ENCODE measurements around the gene PHLDB1.
"Not testable (repeated sequence)": the region's sequence is repeated elsewhere in the genome, so short reads cannot be mapped to it uniquely, and the experiment has no call there.

PHLDB1 gene

GRCh38 chr11:118660681-118661424, 53.4 kb downstream of the PHLDB1 start:
- Mint-ChIP-seq H3K9me3 (no peaks in the 10 kb centered on the region), H3K4me1 (ENCODE audit: low read depth) (peaks cover 5% of the 10 kb centered on the region), H3K4me3 (no peak overlapping the region), H3K27me3 (no peaks in the 10 kb centered on the region), H3K27ac (no peak overlapping the region), H3K36me3 (ENCODE audit: low read depth) (no peaks in the 10 kb centered on the region)
- peak; percentile 25 for DNase-seq

- Mint-ChIP-seq H3K27ac (no peak overlapping the region), H3K4me1 (ENCODE audit: low read depth) (peaks cover 11% of the 10 kb centered on the region), H3K27me3 (no peaks in the 10 kb centered on the region), H3K4me3 (no peak overlapping the region), H3K36me3 (ENCODE audit: low read depth) (no peaks in the 10 kb centered on the region), H3K9me3 (no peaks in the 10 kb centered on the region)
- no peak for DNase-seq
Measured at GRCh38 chr11:118661425-118662301, 54.2 kb downstream of the PHLDB1 start.

- no peaks in the 10 kb centered on the region for H3K36me3 Mint-ChIP-seq (ENCODE audit: low read depth)
- peaks cover 11% of the 10 kb centered on the region for H3K4me1 Mint-ChIP-seq (ENCODE audit: low read depth)
- H3K27me3 Mint-ChIP-seq = no peaks in the 10 kb centered on the region
- H3K9me3 Mint-ChIP-seq = no peaks in the 10 kb centered on the region
- no peak for DNase-seq
- no peak overlapping the region for H3K4me3 Mint-ChIP-seq
- no peak overlapping the region for H3K27ac Mint-ChIP-seq
Measured at GRCh38 chr11:118662401-118663271, 55.2 kb downstream of the PHLDB1 start.

DNA sequence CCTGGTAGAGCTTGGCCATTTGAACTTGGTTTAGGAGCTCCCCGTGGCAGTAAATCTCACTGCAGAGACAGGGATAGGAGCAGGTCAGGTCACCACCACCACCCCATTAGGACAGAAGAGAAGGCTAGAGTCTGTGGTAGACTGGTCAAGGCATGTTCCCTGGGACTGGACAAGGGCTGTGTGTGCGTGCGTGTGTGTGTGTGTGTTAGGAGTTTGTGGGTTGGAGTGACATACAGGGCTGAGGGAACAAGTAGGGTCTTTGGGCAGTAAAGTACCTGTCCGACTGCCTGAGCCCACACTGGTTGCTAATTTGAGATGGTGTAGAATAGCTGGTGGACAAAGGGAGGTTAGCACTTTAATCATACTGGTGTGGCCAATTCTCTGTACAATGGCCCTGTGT, 56.0 kb downstream of the PHLDB1 start:
- Mint-ChIP-seq H3K4me1 (ENCODE audit: low read depth) (peaks cover 11% of the 10 kb centered on the region), H3K36me3 (ENCODE audit: low read depth) (no peaks in the 10 kb centered on the region), H3K27ac (no peak overlapping the region), H3K9me3 (no peaks in the 10 kb centered on the region), H3K4me3 (no peak overlapping the region), H3K27me3 (no peaks in the 10 kb centered on the region)
- no peak for DNase-seq

DNA sequence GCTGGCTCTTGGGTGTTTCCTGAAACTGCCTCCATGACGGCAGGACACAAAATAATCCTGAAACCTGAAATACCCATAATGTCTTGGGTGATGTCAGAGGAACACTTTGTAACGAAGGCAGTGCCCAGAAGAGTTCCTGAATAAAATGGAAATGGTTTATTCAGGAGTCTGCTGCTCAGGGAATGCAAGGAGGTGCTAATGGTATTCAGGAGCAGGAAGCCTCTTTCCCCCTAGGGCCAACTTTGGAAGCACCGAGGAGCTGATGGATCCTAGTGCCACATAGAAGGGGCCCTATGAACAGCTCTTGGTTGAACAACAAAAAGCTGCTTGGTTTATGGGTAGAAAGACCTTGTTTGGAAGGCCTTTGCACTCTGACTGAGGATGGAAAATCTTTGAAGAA, 56.5 kb downstream of the PHLDB1 start:
- H3K27me3 Mint-ChIP-seq = no peaks in the 10 kb centered on the region
- H3K36me3 Mint-ChIP-seq (ENCODE audit: low read depth) = no peaks in the 10 kb centered on the region
- peaks cover 11% of the 10 kb centered on the region for H3K4me1 Mint-ChIP-seq (ENCODE audit: low read depth)
- H3K9me3 Mint-ChIP-seq = no peaks in the 10 kb centered on the region
- H3K4me3 Mint-ChIP-seq = no peak overlapping the region
- H3K27ac Mint-ChIP-seq = no peak overlapping the region
- no peak for DNase-seq

GRCh38 chr11:118666371-118666770, 59.0 kb downstream of the PHLDB1 start:
- H3K27me3 Mint-ChIP-seq = no peaks in the 10 kb centered on the region
- H3K9me3 Mint-ChIP-seq = peaks cover 5% of the 10 kb centered on the region
- DNase-seq = no peak
- no peaks in the 10 kb centered on the region for H3K36me3 Mint-ChIP-seq (ENCODE audit: low read depth)
- H3K4me3 Mint-ChIP-seq = no peak overlapping the region
- H3K27ac Mint-ChIP-seq = no peak overlapping the region
- peaks cover 6% of the 10 kb centered on the region for H3K4me1 Mint-ChIP-seq (ENCODE audit: low read depth)

- Mint-ChIP-seq H3K27me3 (no peaks in the 10 kb centered on the region), H3K36me3 (ENCODE audit: low read depth) (no peaks in the 10 kb centered on the region), H3K4me3 (no peak overlapping the region), H3K4me1 (ENCODE audit: low read depth) (peaks cover 6% of the 10 kb centered on the region), H3K9me3 (peaks cover 5% of the 10 kb centered on the region), H3K27ac (no peak overlapping the region)
- DNase-seq = no peak
Measured at GRCh38 chr11:118670063-118670462, 62.6 kb downstream of the PHLDB1 start.

DNA sequence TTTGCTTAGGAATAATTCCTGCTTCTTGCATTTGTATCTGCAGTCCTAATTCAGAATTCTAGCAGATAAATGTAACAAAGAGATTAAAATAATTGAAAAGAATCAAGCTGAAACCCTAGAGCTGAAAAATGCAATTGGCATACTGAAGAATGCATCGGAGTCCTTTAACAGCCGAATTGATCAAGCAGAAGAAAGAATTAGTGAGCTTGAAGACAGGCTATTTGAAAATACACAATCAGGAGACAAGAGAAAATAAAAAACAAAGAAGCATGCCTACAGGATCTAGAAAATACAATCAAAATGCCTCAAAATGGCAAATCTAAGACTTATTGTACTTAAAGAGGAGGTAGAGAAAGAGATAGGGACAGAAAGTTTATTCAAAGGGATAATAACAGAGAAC, 63.8 kb downstream of the PHLDB1 start:
- Mint-ChIP-seq H3K27me3 (no peaks in the 10 kb centered on the region), H3K36me3 (ENCODE audit: low read depth) (no peaks in the 10 kb centered on the region), H3K27ac (no peak overlapping the region), H3K4me1 (ENCODE audit: low read depth) (peaks cover 4% of the 10 kb centered on the region), H3K4me3 (no peak overlapping the region), H3K9me3 (peaks cover 5% of the 10 kb centered on the region)
- DNase-seq = no peak

GRCh38 chr11:118672846-118673245, 65.4 kb downstream of the PHLDB1 start:
- no peak overlapping the region for H3K4me3 Mint-ChIP-seq
- no peaks in the 10 kb centered on the region for H3K36me3 Mint-ChIP-seq (ENCODE audit: low read depth)
- DNase-seq = no peak
- H3K27ac Mint-ChIP-seq = no peak overlapping the region
- H3K4me1 Mint-ChIP-seq (ENCODE audit: low read depth) = no peaks in the 10 kb centered on the region
- peaks cover 5% of the 10 kb centered on the region for H3K9me3 Mint-ChIP-seq
- H3K27me3 Mint-ChIP-seq = no peaks in the 10 kb centered on the region

DNA sequence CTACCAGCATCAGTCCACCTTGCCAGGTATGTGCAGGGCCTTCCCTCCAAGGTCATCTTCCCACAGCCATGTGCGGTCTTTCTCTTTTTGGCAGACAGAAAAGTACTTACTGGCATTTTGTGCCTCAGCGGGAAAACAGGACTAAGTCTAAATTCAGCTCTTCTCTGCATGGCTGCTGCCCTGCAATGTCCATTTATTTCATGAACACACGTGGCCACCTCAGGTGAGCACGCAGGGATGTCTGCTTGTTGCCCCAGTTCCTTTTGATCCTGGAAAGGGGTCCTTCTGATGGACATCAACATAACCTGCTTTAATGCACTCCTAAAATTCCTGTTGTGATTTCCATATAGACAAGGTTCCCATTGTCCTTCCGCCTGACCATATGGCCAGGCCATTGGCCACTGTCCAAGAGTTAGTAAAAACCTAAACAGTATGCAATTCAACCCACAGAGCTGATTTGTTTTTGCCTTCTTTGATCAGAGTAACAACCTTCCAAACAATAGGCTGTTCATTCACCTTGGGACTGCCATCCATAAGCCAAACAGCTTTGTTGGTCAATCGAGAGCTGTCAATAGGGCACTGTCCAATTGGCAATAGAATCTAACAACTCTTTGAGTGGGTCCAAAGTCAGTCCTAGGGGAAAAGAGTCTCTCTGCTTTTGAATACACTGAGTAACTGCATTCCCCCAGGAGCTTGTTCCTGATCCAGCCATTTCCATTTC, 66.1 kb downstream of the PHLDB1 start:
- Mint-ChIP-seq H3K4me1 (ENCODE audit: low read depth) (no peaks in the 10 kb centered on the region), H3K36me3 (ENCODE audit: low read depth) (no peaks in the 10 kb centered on the region), H3K27ac (no peak overlapping the region), H3K27me3 (no peaks in the 10 kb centered on the region), H3K4me3 (no peak overlapping the region), H3K9me3 (peaks cover 5% of the 10 kb centered on the region)
- peak; percentile 2 for DNase-seq

- Mint-ChIP-seq H3K27ac (no peak overlapping the region), H3K4me3 (no peak overlapping the region), H3K4me1 (ENCODE audit: low read depth) (no peaks in the 10 kb centered on the region), H3K9me3 (peaks cover 5% of the 10 kb centered on the region), H3K27me3 (no peaks in the 10 kb centered on the region), H3K36me3 (ENCODE audit: low read depth) (no peaks in the 10 kb centered on the region)
- no peak for DNase-seq
Measured at GRCh38 chr11:118674082-118674435, 66.6 kb downstream of the PHLDB1 start.

DNA sequence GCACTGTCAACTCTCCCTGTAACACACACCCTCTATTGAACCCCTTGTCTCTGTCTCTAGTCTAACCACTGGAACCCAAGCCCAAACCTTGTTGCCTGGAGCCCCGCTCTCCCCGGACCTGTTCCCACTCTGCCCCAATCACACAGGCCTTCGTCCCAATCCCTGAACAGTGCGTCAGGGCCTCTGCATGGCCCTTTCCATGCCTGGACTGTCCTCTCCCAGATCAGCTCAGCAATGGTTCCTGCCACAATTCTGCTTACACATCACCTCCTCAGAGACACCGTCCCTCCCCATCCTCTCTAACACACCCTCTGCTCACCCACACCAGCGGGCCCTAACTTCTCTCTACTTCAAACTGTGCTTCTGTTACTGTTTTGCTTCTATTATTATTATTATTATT, 70.6 kb downstream of the PHLDB1 start:
- Mint-ChIP-seq H3K4me3 (no peak overlapping the region), H3K9me3 (no peaks in the 10 kb centered on the region)

GRCh38 chr11:118678908-118679307, 71.5 kb downstream of the PHLDB1 start:
- H3K27ac Mint-ChIP-seq; H3K27me3 Mint-ChIP-seq; H3K36me3 Mint-ChIP-seq (ENCODE audit: low read depth); H3K4me3 Mint-ChIP-seq; H3K9me3 Mint-ChIP-seq; H3K4me1 Mint-ChIP-seq (ENCODE audit: low read depth); DNase-seq: not testable (repeated sequence)

More for the DNA sequence above, 70.6 kb downstream of the PHLDB1 start:
- Mint-ChIP-seq H3K27me3 (no peaks in the 10 kb centered on the region), H3K4me1 (ENCODE audit: low read depth) (no peaks in the 10 kb centered on the region), H3K36me3 (ENCODE audit: low read depth) (no peaks in the 10 kb centered on the region), H3K27ac (no peak overlapping the region)
- no peak for DNase-seq

DNA sequence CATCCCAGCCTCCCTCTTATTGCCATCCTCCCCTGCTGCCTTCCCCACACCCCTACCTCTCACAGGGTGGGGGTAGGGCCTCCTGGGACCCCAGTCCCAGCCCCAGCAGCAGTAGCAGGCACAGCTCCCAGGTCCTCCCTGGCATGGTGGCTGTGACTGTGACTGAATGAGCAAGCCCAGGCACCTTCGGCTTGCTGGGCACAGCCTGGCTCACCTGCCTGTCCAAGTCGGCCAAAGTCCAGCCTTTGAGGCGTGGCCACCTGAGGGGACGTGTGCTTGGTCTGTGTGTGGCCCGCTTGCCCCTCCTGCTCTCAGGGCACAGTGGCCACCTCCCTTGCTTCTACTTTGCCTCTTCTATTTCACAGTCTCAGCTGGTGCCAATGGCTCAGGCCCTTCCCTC, 72.1 kb downstream of the PHLDB1 start, which contains the start of gene TREH:
TREH (minus strand) TSS at position 168 of the 400 bp plus-strand sequence; CDS start at position 145, 23 bp downstream.
- no peaks in the 10 kb centered on the region for H3K36me3 Mint-ChIP-seq (ENCODE audit: low read depth)
- H3K9me3 Mint-ChIP-seq = no peaks in the 10 kb centered on the region
- no peak within 1 kb of the TSS for H3K4me3 Mint-ChIP-seq
- H3K27ac Mint-ChIP-seq = no peak within 1 kb of the TSS
- no peaks in the 10 kb centered on the region for H3K27me3 Mint-ChIP-seq
- H3K4me1 Mint-ChIP-seq (ENCODE audit: low read depth) = no peaks in the 10 kb centered on the region
- no peak for DNase-seq

Data from activated T-cell treated with anti-CD3 and anti-CD28 coated beads, Interleukin-2, amount 50 U/mL, for 24 hours (primary cell).